HL-60/S4 treated with retinoic acid at 250 ng/mL for 4 days and 3 days (cell line): ENCODE data around the gene ZHX3.

Source experiments
- in situ Hi-C: fragments of 300-500 bp; cut with MboI; formaldehyde crosslinking; loops from 2 replicates; pipeline ENCODE4 v1.7.0; 2022; ENCODE audit warnings: low sequenced_read_pairs

The ZHX3 gene

GRCh38 chr20:41166201-41167117 is 151.1 kb downstream of the ZHX3 start:
- in situ Hi-C loops, result loop anchor here (25.0 kb wide), 1 partner anchor 171 kb away; the partner anchor contains the start of gene LPIN3

- in situ Hi-C loops, result loop anchor here (25.0 kb wide), 1 partner anchor 172 kb away; the partner anchor contains the start of gene LPIN3
These were observed 152.3 kb downstream of the ZHX3 start for GRCh38 chr20:41165001-41165882.

GRCh38 chr20:41163821-41164220 is 153.7 kb downstream of the ZHX3 start:
- in situ Hi-C loops, result loop anchor here (25.0 kb wide), 1 partner anchor 173 kb away; the partner anchor contains the start of gene LPIN3

- in situ Hi-C loops, result loop anchor here (25.0 kb wide), 1 partner anchor 175 kb away; the partner anchor contains the start of gene LPIN3
These were observed 155.1 kb downstream of the ZHX3 start for GRCh38 chr20:41162396-41162795.

- in situ Hi-C loops, result loop anchor here (25.0 kb wide), 1 partner anchor 175 kb away; the partner anchor contains the start of gene LPIN3
These were observed 155.6 kb downstream of the ZHX3 start for GRCh38 chr20:41161886-41162285.

- in situ Hi-C loops, result loop anchor here (25.0 kb wide), 1 partner anchor 177 kb away; the partner anchor contains the start of gene LPIN3
These were observed 156.8 kb downstream of the ZHX3 start for GRCh38 chr20:41160686-41161085.

GRCh38 chr20:41159547-41159946 is 158.0 kb downstream of the ZHX3 start:
- in situ Hi-C loops, result loop anchor here (25.0 kb wide), 1 partner anchor 178 kb away; the partner anchor contains the start of gene LPIN3

- in situ Hi-C loops, result loop anchor here (25.0 kb wide), 1 partner anchor 179 kb away; the partner anchor contains the start of gene LPIN3
These were observed 159.4 kb downstream of the ZHX3 start for GRCh38 chr20:41158082-41158625.

- in situ Hi-C loops, result loop anchor here (25.0 kb wide), 1 partner anchor 182 kb away; the partner anchor contains the start of gene LPIN3
These were observed 162.3 kb downstream of the ZHX3 start for GRCh38 chr20:41155261-41155660.

- in situ Hi-C loops, result loop anchor here (25.0 kb wide), 1 partner anchor 183 kb away; the partner anchor contains the start of gene LPIN3
These were observed 162.9 kb downstream of the ZHX3 start for GRCh38 chr20:41154436-41155176.

GRCh38 chr20:41152108-41152757 is 165.3 kb downstream of the ZHX3 start:
- in situ Hi-C loops, result loop anchor here (25.0 kb wide), 1 partner anchor 185 kb away; the partner anchor contains the start of gene LPIN3

GRCh38 chr20:41151134-41151869 is 166.2 kb downstream of the ZHX3 start:
- in situ Hi-C loops, result loop anchor here (25.0 kb wide), 1 partner anchor 186 kb away; the partner anchor contains the start of gene LPIN3

GRCh38 chr20:41150664-41151063 is 166.9 kb downstream of the ZHX3 start:
- in situ Hi-C loops, result loop anchor here (25.0 kb wide), 1 partner anchor 187 kb away; the partner anchor contains the start of gene LPIN3

- in situ Hi-C loops, result no loop called here
These were observed 168.6 kb downstream of the ZHX3 start for GRCh38 chr20:41148942-41149341.

GRCh38 chr20:41147767-41148191 is 169.8 kb downstream of the ZHX3 start:
- in situ Hi-C loops, result no loop called here

GRCh38 chr20:41145821-41146620 is 171.5 kb downstream of the ZHX3 start:
- in situ Hi-C loops, result no loop called here

GRCh38 chr20:41145317-41145716 is 172.2 kb downstream of the ZHX3 start:
- in situ Hi-C loops, result no loop called here
